B cell (primary cell): ENCODE results near the gene KCNJ10. TPM values are rescaled to one million over a fixed set of nuclear protein-coding genes. Genes with fewer than 3 reads are reported as not detected.

Experiments
- ATAC-seq: fragments of 200-7000 bp; cut with Tn5 transposase; one replicate; pipeline ENCODE4 v1.10.0; 2021; ENCODE audit warnings: low read depth, mild to moderate bottlenecking, moderate number of reproducible peaks, moderate library complexity
- CTCF ChIA-PET: fragments of 350-600 bp; sonication (Branson Sonifier 250); formaldehyde crosslinking; loops from one replicate; lab custom pipeline; 2021; ENCODE audit warnings: antibody characterized with exemption, inconsistent platforms; lab: Charles Lee
- POLR2A ChIA-PET: fragments of 350-600 bp; sonication (Branson Sonifier 250); formaldehyde crosslinking; loops from one replicate; lab custom pipeline; 2021; ENCODE audit warnings: antibody characterized with exemption; lab: Charles Lee
- DNase-seq: peaks from one replicate; pipeline ENCODE4 v3.0.0; 2013
- H2AFZ ChIP-seq: 2 replicates; pipeline ENCODE4 v1.6.1; 2012; ENCODE audit warnings: mild to moderate bottlenecking, low read depth, low read length; ENCODE audit not compliant: insufficient read depth, poor library complexity, severe bottlenecking
- H3K27ac ChIP-seq, 2 donors: 1 replicate in 1 of 2; 2 replicates in 1 of 2; pipeline ENCODE4 v1.5.1; 2012 to 2013; ENCODE audit warnings: low read length in 2 of 2, mild to moderate bottlenecking in 2 of 2, moderate library complexity in 1 of 2
- H3K27me3 ChIP-seq, 4 experiments: fragments of 200-600 bp in 1 of 4; sonication (generic) in 1 of 4; replicated peaks in 1 of 4; 1 replicate in 2 of 4; 2 replicates in 2 of 4; pipeline versions ENCODE4 v1.6.1 to v1.7.0; 2013 to 2016; ENCODE audit warnings: low read length in 3 of 4, mild to moderate bottlenecking in 2 of 4, mixed read lengths in 1 of 4, moderate library complexity in 1 of 4; ENCODE audit not compliant: insufficient read depth in 4 of 4, control insufficient read depth in 3 of 4; ENCODE audit errors: control extremely low read depth in 1 of 4
- H3K36me3 ChIP-seq, 2 experiments: replicated peaks in 1 of 2; 1 replicate in 1 of 2; 2 replicates in 1 of 2; pipeline versions ENCODE4 v1.6.1 to v1.7.1; 2013; ENCODE audit warnings: low read length in 1 of 2; ENCODE audit not compliant: insufficient read depth in 2 of 2, control insufficient read depth in 1 of 2; ENCODE audit errors: control extremely low read depth in 1 of 2, extremely low read depth in 1 of 2
- H3K4me1 ChIP-seq, 2 donors: fragments of 200-600 bp in 1 of 2; sonication (generic) in 1 of 2; 1 replicate in 1 of 2; 2 replicates in 1 of 2; pipeline versions ENCODE4 v1.5.1 to v1.6.1; 2013 to 2017; ENCODE audit warnings: low read length in 2 of 2; ENCODE audit not compliant: control insufficient read depth in 2 of 2, insufficient read depth in 2 of 2
- H3K4me2 ChIP-seq: replicated peaks from 2 replicates; pipeline ENCODE3; 2012; ENCODE audit warnings: mild to moderate bottlenecking, low read depth, low read length; ENCODE audit not compliant: poor library complexity, severe bottlenecking
- H3K4me3 ChIP-seq, 5 experiments: fragments of 200-600 bp in 1 of 5; sonication (generic) in 1 of 5; 1 replicate in 3 of 5; 2 replicates in 2 of 5; pipeline versions ENCODE4 v1.5.1 to v1.7.0; 2011 to 2016; ENCODE audit warnings: low read length in 4 of 5, mild to moderate bottlenecking in 4 of 5, low read depth in 2 of 5, control low read depth in 1 of 5, moderate library complexity in 1 of 5; ENCODE audit not compliant: insufficient read depth in 1 of 5; ENCODE audit errors: control extremely low read depth in 1 of 5, extremely low read depth in 1 of 5
- H3K79me2 ChIP-seq: fragments of 200-600 bp; sonication (generic); one replicate; pipeline ENCODE4 v1.6.0; 2016; ENCODE audit warnings: low read length; ENCODE audit not compliant: control insufficient read depth, insufficient read depth
- H3K9ac ChIP-seq: fragments of 200-600 bp; sonication (generic); 2 replicates; pipeline ENCODE4 v1.6.1; 2017; ENCODE audit warnings: mild to moderate bottlenecking, low read length, moderate library complexity
- H3K9me3 ChIP-seq, 3 donors: one replicate each; pipeline versions ENCODE4 v1.6.1 to v1.7.1; 2013; ENCODE audit warnings: low read length in 2 of 3; ENCODE audit not compliant: control insufficient read depth in 2 of 3, insufficient read depth in 1 of 3; ENCODE audit errors: control extremely low read depth in 1 of 3
- H4K20me1 ChIP-seq: 2 replicates; pipeline ENCODE4 v1.6.0; 2012; ENCODE audit warnings: mild to moderate bottlenecking, low read length; ENCODE audit not compliant: insufficient read depth, control insufficient read depth, poor library complexity, severe bottlenecking
- H3K27ac Mint-ChIP-seq: one replicate; pipeline ENCODE4 v1.8.0; 2021; ENCODE audit warnings: mixed read lengths
- H3K27me3 Mint-ChIP-seq: one replicate; pipeline ENCODE4 v1.8.0; 2021; ENCODE audit warnings: mixed read lengths
- H3K4me1 Mint-ChIP-seq: one replicate; pipeline ENCODE4 v1.8.0; 2021; ENCODE audit warnings: mixed read lengths
- H3K4me3 Mint-ChIP-seq: one replicate; pipeline ENCODE4 v1.8.0; 2021; ENCODE audit warnings: mixed read lengths
- H3K9me3 Mint-ChIP-seq: one replicate; pipeline ENCODE4 v1.8.0; 2022; ENCODE audit warnings: mixed read lengths; ENCODE audit not compliant: insufficient read depth
- CTCF ChIP-seq: fragments of 200-600 bp; IDR thresholded peaks from one replicate; pipeline ENCODE4 v1.8.0; 2022; ENCODE audit warnings: antibody characterized with exemption, mild to moderate bottlenecking
- EZH2 ChIP-seq: IDR thresholded peaks from 2 replicates; pipeline ENCODE4 v1.6.1; 2012; ENCODE audit warnings: borderline replicate concordance, low read depth, mild to moderate bottlenecking, moderate library complexity, low read length; ENCODE audit not compliant: insufficient read depth, poor library complexity, severe bottlenecking
- WGBS: methylation state at CpG from one replicate; pipeline ENCODE4 v1.1.5; 2013; ENCODE audit warnings: missing lambda C conversion rate; ENCODE audit not compliant: insufficient coverage; 5-methylcytosine and 5-hydroxymethylcytosine counted together
- intact Hi-C: fragments of 100-400 bp; cut with micrococcal nuclease; formaldehyde crosslinking; loops from one replicate; pipeline ENCODE4 v1.10.0; 2022
- polyA plus RNA-seq: library from polyadenylated mRNA; depleted of rRNA; stranded (reverse); fragments of >200 nt; gene quantifications from 2 replicates; pipeline ENCODE4 v1.2.3, GENCODE V29; 2012
- total RNA-seq, 2 donors: library from RNA; stranded (reverse); fragments of 120-200 nt in 1 of 2; gene quantifications; 1 replicate in 1 of 2; 2 replicates in 1 of 2; pipeline versions ENCODE4 v1.2.3 to v1.2.4, GENCODE V29; 2013 to 2022

Gene KCNJ10
- total and polyA plus RNA-seq, 2 donors (not counting 1 experiment from before 2014, with no cell fraction given) = not detected

GRCh38 chr1:159990005-159990404 lies 80.0 kb downstream of the KCNJ10 start:
- H2AFZ ChIP-seq = no peak overlapping the region
- no peaks in the 10 kb centered on the region for H3K79me2 ChIP-seq
- intact Hi-C loops = no loop called here
- WGBS = 100% methylated on average over 1 of the region's 5 CpGs
- Mint-ChIP-seq H3K4me3 (no peak overlapping the region), H3K27ac (no peak overlapping the region), H3K9me3 (no peaks in the 10 kb centered on the region), H3K4me1 (peaks cover 5% of the 10 kb centered on the region), H3K27me3 (peaks cover 37% of the 10 kb centered on the region)
- no peak overlapping the region for H3K27ac ChIP-seq
- TF ChIP-seq EZH2 (no peak), CTCF (no peak)
- POLR2A ChIA-PET = no interaction called here
- no peak overlapping the region for H3K4me3 ChIP-seq
- DNase-seq (no peak), ATAC-seq (no peak)
- H3K4me1 ChIP-seq = no peaks in the 10 kb centered on the region
- peaks cover 0 to 1% (median 0%) of the 10 kb centered on the region in 3 donors for H3K9me3 ChIP-seq
- no peak overlapping the region for H3K9ac ChIP-seq
- H3K4me2 ChIP-seq = no peak overlapping the region
- CTCF ChIA-PET = interaction anchor here (1.4 to 2.2 kb wide), 2 partner anchors 17 to 98 kb away, joined by 4 to 10 read pairs; no protein-coding TSS in a partner anchor
- H4K20me1 ChIP-seq = no peaks in the 10 kb centered on the region
- peaks cover 0 to 15% (median 4%) of the 10 kb centered on the region in 4 experiments for H3K27me3 ChIP-seq
- H3K36me3 ChIP-seq = no peaks in the 10 kb centered on the region

- peaks cover 5% of the 10 kb centered on the region for H3K4me1 Mint-ChIP-seq
- no peak overlapping the region for H3K4me2 ChIP-seq
- POLR2A ChIA-PET = no interaction called here
Observed at GRCh38 chr1:159989581-159989980, 80.4 kb downstream of the KCNJ10 start.

More at GRCh38 chr1:159989581-159989980, 80.4 kb downstream of the KCNJ10 start:
- WGBS = 86% methylated on average over 3 of the region's 3 CpGs
- H3K4me1 ChIP-seq = no peaks in the 10 kb centered on the region
- H3K4me3 Mint-ChIP-seq = no peak overlapping the region
- H2AFZ ChIP-seq = no peak overlapping the region
- ATAC-seq = no peak
- CTCF ChIA-PET = interaction anchor here (1.4 kb wide), 1 partner anchor 97 kb away, joined by 4 read pairs; no protein-coding TSS in a partner anchor
- no peaks in the 10 kb centered on the region for H3K9me3 ChIP-seq
- H3K27me3 Mint-ChIP-seq = peaks cover 35% of the 10 kb centered on the region
- H3K27me3 ChIP-seq = peaks cover 0 to 15% (median 6%) of the 10 kb centered on the region in 4 experiments
- H3K27ac ChIP-seq = no peak overlapping the region
- no peak for TF ChIP-seq EZH2
- no peak for TF ChIP-seq CTCF
- H3K9me3 Mint-ChIP-seq = no peaks in the 10 kb centered on the region
- no peaks in the 10 kb centered on the region for H3K36me3 ChIP-seq
- H3K9ac ChIP-seq = no peak overlapping the region
- no peaks in the 10 kb centered on the region for H4K20me1 ChIP-seq
- no peaks in the 10 kb centered on the region for H3K79me2 ChIP-seq
- H3K27ac Mint-ChIP-seq = no peak overlapping the region
- intact Hi-C loops = no loop called here
- no peak overlapping the region for H3K4me3 ChIP-seq
- no peak for DNase-seq
